GM23338 (cell line): ENCODE data around the gene PPP1R37. TPM values are rescaled to one million over a fixed set of nuclear protein-coding genes. Genes with fewer than 3 reads are reported as not detected.

Experiments used
- CREB1 ChIP-seq: fragments of 250-450 bp; sonication (Bioruptor Pico); IDR thresholded peaks from 2 replicates; pipeline ENCODE4 v1.5.0; 2020; ENCODE audit warnings: low read depth, mild to moderate bottlenecking, moderate library complexity
- polyA plus RNA-seq: library from polyadenylated mRNA; unstranded; fragments of >200 nt; fragmentation: Nextera tagmentation; extraction: Ambion mirVana; gene quantifications from 2 replicates; pipeline ENCODE4 v1.2.1, GENCODE V29; 2016
- total RNA-seq: library from RNA; depleted of rRNA; stranded (reverse); fragments of >200 nt; shearing (Covaris generic); gene quantifications from 2 replicates; pipeline ENCODE4 v1.2.3, GENCODE V29; 2014
- TF ChIP-seq, protein P1 (sequence below): fragments of 250-450 bp; sonication (Bioruptor Pico); IDR thresholded peaks from 2 replicates; pipeline ENCODE4 v1.5.0; 2020; ENCODE audit warnings: mild to moderate bottlenecking, moderate library complexity
- TF ChIP-seq, protein P2 (sequence below): IDR thresholded peaks from one replicate; pipeline ENCODE4 v1.6.1; 2018; ENCODE audit warnings: antibody characterized with exemption; ENCODE audit not compliant: unreplicated experiment
- TF ChIP-seq, protein P3 (sequence below): IDR thresholded peaks from 2 replicates; pipeline ENCODE4 v1.6.1; 2016; ENCODE audit warnings: antibody characterized with exemption

The PPP1R37 gene
- total and polyA plus RNA-seq, 2 experiments from 2014 or later: 6.9 to 47.2 TPM

DNA sequence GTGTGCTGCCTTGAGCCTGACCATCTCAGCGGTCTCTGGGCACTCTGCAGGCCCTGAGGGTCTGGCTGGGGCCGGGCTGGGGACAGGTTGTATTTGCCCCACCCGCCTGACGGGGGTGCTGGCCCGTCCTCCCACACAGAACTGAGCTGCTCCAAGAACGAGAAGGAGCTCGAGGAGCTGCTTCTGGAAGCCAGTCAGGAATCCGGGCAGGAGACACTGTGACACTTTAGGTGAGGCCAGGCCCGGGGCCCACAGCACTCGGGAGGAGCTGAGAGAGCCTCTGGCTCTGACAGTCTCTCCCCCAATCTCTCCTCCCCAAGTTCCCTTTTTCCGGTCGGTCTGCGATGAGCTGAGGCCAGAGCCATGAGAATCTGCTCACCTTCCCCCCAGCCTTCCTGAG, 53.3 kb downstream of the PPP1R37 start (continued):
- TF ChIP-seq, protein P1, sequence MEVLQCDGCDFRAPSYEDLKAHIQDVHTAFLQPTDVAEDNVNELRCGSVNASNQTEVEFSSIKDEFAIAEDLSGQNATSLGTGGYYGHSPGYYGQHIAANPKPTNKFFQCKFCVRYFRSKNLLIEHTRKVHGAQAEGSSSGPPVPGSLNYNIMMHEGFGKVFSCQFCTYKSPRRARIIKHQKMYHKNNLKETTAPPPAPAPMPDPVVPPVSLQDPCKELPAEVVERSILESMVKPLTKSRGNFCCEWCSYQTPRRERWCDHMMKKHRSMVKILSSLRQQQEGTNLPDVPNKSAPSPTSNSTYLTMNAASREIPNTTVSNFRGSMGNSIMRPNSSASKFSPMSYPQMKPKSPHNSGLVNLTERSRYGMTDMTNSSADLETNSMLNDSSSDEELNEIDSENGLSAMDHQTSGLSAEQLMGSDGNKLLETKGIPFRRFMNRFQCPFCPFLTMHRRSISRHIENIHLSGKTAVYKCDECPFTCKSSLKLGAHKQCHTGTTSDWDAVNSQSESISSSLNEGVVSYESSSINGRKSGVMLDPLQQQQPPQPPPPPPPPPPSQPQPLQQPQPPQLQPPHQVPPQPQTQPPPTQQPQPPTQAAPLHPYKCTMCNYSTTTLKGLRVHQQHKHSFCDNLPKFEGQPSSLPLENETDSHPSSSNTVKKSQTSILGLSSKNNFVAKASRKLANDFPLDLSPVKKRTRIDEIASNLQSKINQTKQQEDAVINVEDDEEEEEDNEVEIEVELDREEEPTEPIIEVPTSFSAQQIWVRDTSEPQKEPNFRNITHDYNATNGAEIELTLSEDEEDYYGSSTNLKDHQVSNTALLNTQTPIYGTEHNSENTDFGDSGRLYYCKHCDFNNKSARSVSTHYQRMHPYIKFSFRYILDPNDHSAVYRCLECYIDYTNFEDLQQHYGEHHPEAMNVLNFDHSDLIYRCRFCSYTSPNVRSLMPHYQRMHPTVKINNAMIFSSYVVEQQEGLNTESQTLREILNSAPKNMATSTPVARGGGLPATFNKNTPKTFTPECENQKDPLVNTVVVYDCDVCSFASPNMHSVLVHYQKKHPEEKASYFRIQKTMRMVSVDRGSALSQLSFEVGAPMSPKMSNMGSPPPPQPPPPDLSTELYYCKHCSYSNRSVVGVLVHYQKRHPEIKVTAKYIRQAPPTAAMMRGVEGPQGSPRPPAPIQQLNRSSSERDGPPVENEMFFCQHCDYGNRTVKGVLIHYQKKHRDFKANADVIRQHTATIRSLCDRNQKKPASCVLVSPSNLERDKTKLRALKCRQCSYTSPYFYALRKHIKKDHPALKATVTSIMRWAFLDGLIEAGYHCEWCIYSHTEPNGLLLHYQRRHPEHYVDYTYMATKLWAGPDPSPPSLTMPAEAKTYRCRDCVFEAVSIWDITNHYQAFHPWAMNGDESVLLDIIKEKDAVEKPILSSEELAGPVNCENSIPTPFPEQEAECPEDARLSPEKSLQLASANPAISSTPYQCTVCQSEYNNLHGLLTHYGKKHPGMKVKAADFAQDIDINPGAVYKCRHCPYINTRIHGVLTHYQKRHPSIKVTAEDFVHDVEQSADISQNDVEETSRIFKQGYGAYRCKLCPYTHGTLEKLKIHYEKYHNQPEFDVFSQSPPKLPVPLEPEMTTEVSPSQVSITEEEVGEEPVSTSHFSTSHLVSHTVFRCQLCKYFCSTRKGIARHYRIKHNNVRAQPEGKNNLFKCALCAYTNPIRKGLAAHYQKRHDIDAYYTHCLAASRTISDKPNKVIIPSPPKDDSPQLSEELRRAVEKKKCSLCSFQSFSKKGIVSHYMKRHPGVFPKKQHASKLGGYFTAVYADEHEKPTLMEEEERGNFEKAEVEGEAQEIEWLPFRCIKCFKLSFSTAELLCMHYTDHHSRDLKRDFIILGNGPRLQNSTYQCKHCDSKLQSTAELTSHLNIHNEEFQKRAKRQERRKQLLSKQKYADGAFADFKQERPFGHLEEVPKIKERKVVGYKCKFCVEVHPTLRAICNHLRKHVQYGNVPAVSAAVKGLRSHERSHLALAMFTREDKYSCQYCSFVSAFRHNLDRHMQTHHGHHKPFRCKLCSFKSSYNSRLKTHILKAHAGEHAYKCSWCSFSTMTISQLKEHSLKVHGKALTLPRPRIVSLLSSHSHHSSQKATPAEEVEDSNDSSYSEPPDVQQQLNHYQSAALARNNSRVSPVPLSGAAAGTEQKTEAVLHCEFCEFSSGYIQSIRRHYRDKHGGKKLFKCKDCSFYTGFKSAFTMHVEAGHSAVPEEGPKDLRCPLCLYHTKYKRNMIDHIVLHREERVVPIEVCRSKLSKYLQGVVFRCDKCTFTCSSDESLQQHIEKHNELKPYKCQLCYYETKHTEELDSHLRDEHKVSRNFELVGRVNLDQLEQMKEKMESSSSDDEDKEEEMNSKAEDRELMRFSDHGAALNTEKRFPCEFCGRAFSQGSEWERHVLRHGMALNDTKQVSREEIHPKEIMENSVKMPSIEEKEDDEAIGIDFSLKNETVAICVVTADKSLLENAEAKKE: no peak
- TF ChIP-seq CREB1 (CRISPR knock-in tag): no peak
- TF ChIP-seq, protein P2, sequence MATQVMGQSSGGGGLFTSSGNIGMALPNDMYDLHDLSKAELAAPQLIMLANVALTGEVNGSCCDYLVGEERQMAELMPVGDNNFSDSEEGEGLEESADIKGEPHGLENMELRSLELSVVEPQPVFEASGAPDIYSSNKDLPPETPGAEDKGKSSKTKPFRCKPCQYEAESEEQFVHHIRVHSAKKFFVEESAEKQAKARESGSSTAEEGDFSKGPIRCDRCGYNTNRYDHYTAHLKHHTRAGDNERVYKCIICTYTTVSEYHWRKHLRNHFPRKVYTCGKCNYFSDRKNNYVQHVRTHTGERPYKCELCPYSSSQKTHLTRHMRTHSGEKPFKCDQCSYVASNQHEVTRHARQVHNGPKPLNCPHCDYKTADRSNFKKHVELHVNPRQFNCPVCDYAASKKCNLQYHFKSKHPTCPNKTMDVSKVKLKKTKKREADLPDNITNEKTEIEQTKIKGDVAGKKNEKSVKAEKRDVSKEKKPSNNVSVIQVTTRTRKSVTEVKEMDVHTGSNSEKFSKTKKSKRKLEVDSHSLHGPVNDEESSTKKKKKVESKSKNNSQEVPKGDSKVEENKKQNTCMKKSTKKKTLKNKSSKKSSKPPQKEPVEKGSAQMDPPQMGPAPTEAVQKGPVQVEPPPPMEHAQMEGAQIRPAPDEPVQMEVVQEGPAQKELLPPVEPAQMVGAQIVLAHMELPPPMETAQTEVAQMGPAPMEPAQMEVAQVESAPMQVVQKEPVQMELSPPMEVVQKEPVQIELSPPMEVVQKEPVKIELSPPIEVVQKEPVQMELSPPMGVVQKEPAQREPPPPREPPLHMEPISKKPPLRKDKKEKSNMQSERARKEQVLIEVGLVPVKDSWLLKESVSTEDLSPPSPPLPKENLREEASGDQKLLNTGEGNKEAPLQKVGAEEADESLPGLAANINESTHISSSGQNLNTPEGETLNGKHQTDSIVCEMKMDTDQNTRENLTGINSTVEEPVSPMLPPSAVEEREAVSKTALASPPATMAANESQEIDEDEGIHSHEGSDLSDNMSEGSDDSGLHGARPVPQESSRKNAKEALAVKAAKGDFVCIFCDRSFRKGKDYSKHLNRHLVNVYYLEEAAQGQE: no peak
- TF ChIP-seq, protein P3, sequence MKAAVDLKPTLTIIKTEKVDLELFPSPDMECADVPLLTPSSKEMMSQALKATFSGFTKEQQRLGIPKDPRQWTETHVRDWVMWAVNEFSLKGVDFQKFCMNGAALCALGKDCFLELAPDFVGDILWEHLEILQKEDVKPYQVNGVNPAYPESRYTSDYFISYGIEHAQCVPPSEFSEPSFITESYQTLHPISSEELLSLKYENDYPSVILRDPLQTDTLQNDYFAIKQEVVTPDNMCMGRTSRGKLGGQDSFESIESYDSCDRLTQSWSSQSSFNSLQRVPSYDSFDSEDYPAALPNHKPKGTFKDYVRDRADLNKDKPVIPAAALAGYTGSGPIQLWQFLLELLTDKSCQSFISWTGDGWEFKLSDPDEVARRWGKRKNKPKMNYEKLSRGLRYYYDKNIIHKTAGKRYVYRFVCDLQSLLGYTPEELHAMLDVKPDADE: no peak
